Activated CD4-positive, alpha-beta T cell treated with anti-CD3 and anti-CD28 coated beads, Interleukin-2, amount 10 ng/mL, durations not matched to agents 24 days and 14 days (primary cell): ENCODE data around the gene PANX1. TPM values are rescaled to one million over a fixed set of nuclear protein-coding genes. Genes with fewer than 3 reads are reported as not detected.

Source experiments
- DNase-seq: peaks from one replicate; pipeline ENCODE4 v3.0.0; 2022
- H3K27ac Mint-ChIP-seq: one replicate; pipeline ENCODE4 v1.8.0; 2022; ENCODE audit warnings: mild to moderate bottlenecking, mixed read lengths
- H3K27me3 Mint-ChIP-seq: one replicate; pipeline ENCODE4 v1.8.0; 2022; ENCODE audit warnings: mixed read lengths
- H3K36me3 Mint-ChIP-seq: one replicate; pipeline ENCODE4 v1.8.0; 2022; ENCODE audit warnings: low read depth, mild to moderate bottlenecking, mixed read lengths
- H3K4me1 Mint-ChIP-seq: one replicate; pipeline ENCODE4 v1.8.0; 2021; ENCODE audit warnings: mixed read lengths
- H3K4me3 Mint-ChIP-seq: one replicate; pipeline ENCODE4 v1.8.0; 2022; ENCODE audit warnings: mild to moderate bottlenecking, moderate library complexity, mixed read lengths
- H3K9me3 Mint-ChIP-seq: one replicate; pipeline ENCODE4 v1.8.0; 2021; ENCODE audit warnings: mixed read lengths
- intact Hi-C: fragments of 100-400 bp; cut with micrococcal nuclease; formaldehyde crosslinking; loops from one replicate; pipeline ENCODE4 v1.15.1; 2023
- total RNA-seq: library from RNA; stranded (reverse); gene quantifications from 2 replicates; pipeline ENCODE4 v1.2.3, GENCODE V29; 2022

Gene PANX1
- total RNA-seq, 1 donor from 2014 or later: 19.7 TPM

DNA sequence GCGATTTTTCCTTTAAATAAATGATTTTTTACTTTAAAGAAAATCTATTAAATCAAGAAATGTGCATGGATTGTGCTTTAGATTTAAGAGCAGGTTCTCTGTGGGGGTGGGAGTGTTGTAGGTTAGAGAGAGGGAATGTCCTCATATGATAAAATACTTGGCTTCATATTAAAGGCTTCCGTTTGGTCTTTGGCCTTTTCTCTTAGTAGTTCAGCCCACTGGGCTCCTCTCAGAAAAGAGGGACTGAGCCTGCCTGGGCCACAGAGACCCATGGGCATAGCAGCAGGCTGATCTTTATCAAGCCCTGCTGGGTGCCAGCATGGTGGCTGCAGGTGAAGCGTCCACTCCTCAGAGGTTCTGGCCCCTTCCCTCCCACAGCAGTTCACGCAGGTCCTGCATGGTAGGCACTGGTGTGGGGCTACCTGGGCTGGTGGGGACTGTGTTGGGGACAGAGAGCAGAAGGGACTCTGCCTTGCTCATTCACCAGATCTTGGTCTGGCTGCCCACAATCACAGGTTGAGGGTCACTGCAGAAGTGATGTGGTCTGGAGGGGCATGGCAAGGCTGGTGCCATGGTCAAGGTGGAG lies 4.3 kb downstream of the PANX1 start:
- intact Hi-C loops: loop anchor here (10.0 kb wide), 3 partner anchors 468 to 938 kb away; partner anchors contain the start of genes CEP295 and SLC36A4
- Mint-ChIP-seq H3K27ac (no peak overlapping the region), H3K4me3 (no peak overlapping the region), H3K9me3 (peaks cover 4% of the 10 kb centered on the region), H3K4me1 (peaks cover 43% of the 10 kb centered on the region), H3K36me3 (peaks cover 14% of the 10 kb centered on the region), H3K27me3 (no peaks in the 10 kb centered on the region)
- no peak for DNase-seq

DNA sequence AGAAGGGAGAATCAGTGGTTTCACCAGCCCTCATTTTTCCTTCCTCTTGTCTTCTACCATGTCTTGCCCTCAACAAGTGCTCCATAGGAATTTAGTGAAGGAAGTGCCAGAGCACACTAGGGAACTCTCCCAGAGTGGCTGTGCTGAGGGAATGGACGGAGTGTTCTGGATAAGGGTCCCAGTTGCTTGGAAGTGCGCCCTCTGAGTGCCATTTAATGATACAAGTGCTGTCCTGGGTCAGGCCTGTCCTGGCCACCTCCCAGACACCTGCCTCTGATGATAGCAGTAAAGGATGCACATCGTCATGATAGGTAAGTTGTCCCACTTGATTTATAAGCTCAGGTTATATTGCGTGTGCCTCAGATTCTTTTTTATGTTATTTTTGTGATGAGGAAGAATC lies 5.1 kb downstream of the PANX1 start:
- Mint-ChIP-seq H3K9me3 (peaks cover 4% of the 10 kb centered on the region), H3K36me3 (peaks cover 14% of the 10 kb centered on the region), H3K27ac (peak overlapping the region; percentile 23), H3K4me3 (peak overlapping the region; percentile 9), H3K27me3 (no peaks in the 10 kb centered on the region), H3K4me1 (peaks cover 37% of the 10 kb centered on the region)
- DNase-seq: no peak
- intact Hi-C loops: loop anchor here (2.0 to 10.0 kb wide), 4 partner anchors 349 to 939 kb away; partner anchors contain the start of genes CEP295, MED17 and SLC36A4

DNA sequence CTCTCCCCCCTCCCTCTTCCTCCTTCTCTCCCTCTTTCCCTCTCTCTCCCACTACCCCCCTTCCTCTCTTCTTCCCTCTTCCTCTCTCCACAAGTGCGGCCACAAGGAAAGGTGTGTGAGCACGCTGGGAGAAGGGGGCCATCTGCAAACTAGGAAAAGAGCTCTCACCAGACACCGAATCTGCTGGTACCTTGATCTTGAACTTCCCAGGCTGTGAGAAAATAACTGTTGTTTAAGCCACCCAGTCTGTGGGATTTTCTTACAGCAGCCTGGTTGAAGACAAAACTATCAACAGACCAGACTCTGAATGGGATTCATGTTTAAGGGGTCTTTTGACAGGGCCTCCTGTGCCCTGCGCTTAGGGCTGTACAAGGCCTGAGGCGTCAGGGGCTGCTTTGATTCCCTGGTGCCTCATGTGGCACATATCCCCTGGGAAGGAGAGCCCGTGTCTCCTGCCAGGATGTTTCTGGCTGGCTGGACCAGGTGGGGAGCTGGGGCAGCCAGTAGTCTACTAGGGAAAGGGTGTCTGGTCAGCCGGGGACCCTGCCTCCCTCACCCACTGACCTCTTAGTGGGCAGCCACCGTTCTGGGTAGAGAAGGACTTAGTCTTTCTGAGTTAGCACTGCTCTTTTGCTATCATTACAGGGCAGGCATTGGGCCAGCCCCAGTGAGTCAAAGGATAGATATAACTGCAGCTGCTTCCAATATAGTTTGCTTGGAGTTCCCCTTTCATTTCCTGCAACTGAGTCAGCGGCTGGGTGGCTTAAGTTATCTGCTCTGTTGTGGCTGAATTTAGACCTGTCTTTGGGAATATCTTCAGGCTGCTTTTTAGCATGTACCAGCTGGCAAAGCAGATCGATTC lies 6.2 kb downstream of the PANX1 start:
- Mint-ChIP-seq H3K36me3 (peaks cover 14% of the 10 kb centered on the region), H3K4me1 (peaks cover 42% of the 10 kb centered on the region), H3K9me3 (peaks cover 4% of the 10 kb centered on the region), H3K27ac (peak overlapping the region; percentile 81), H3K4me3 (peak overlapping the region; percentile 42), H3K27me3 (no peaks in the 10 kb centered on the region)
- intact Hi-C loops: loop anchor here (1.0 to 10.0 kb wide), 5 partner anchors 12 to 940 kb away; partner anchors contain the start of genes CEP295, MED17 and SLC36A4
- DNase-seq: peak; percentile 67

DNA sequence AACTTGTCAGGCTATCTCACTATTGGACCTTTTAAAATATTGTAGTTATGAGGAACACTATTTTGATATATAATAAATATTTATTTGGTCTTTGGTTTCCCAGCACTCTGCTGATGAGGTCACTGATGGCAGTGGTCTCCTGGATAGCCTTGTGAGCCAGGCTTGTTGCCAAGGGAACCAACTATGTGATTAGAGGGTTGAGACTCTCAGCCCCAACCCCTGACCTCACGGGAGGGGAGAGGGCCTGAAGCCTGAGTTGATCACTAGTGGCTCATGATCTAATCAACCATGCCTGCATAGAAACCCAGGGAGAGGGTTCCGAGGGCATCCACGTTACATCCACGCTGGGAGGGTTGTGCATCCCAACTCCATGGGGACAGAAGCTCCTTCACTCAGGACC lies 10.8 kb downstream of the PANX1 start:
- intact Hi-C loops: loop anchor here (10.0 kb wide), 3 partner anchors 475 to 945 kb away; partner anchors contain the start of genes CEP295 and SLC36A4
- Mint-ChIP-seq H3K4me1 (peaks cover 53% of the 10 kb centered on the region), H3K9me3 (peaks cover 4% of the 10 kb centered on the region)

DNA sequence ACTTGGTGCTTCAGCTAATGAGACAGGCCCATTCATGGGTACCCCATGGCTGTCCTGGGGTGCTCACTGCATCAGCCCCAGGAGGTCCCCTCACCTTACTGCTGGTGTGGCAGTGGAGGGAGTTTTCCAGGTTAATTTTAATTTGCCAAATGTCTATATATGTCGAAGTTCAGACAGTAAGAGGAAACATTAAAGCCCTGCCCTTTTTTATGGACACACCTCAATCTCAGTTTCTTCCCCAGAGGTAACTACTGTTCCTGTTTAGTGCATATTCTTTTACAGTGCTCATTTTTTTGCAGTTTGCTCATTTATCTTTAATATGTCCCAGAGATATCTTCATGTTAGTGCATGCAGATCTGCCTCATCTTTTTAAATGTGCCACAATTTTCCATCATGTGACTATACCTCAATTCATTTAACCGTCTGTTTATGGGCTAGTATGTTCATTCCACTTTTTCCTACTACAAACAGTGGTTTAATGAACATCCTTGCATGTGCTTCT lies 11.6 kb downstream of the PANX1 start:
- no peaks in the 10 kb centered on the region for H3K27me3 Mint-ChIP-seq
- intact Hi-C loops: no loop called here

More for the DNA sequence above, 10.8 kb downstream of the PANX1 start:
- H3K27me3 Mint-ChIP-seq: no peaks in the 10 kb centered on the region
- no peak overlapping the region for H3K4me3 Mint-ChIP-seq
- no peak overlapping the region for H3K27ac Mint-ChIP-seq
- peaks cover 14% of the 10 kb centered on the region for H3K36me3 Mint-ChIP-seq
- no peak for DNase-seq

DNA sequence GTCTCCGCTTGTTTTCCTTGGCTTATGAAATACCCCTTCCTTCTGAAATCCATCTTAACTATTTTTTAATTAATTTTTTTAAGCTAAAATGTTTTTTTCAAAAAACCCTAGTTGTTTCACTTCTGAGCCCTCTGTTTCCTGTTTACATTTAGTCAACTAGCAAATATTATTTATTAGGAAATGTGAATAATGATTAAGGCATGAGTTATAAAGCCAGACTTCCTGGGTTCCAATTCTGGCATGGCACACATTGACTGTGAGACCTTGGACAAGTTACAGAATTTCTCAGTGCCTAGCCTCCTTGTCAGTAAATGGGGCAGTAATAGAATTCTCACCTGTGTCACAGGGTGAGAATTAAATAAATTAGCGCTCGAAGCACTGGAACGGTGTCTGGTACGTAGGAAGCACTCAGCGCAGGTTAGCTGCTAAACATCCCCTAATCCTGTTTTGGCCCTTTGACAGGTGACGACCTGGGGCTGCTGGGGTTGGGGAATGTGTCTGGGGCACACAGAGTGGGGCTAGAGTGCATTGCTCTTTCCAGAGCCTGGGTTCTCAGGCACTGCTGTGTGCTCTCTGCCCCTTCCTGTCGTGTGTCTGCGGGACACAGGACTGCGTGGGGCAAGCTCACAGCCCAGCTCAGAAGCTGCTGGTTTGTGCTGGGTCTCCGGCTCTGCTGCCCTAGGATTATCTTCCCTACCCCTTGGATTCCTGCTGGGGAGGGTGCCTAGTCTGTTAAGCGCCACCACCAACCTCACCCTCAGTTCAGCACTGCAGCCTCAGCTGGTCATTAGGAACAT lies 13.1 kb downstream of the PANX1 start:
- Mint-ChIP-seq H3K27ac (no peak overlapping the region), H3K27me3 (no peaks in the 10 kb centered on the region), H3K9me3 (peaks cover 2% of the 10 kb centered on the region), H3K4me1 (peaks cover 53% of the 10 kb centered on the region), H3K36me3 (peaks cover 10% of the 10 kb centered on the region), H3K4me3 (no peak overlapping the region)
- intact Hi-C loops: no loop called here
- no peak for DNase-seq

More for the DNA sequence above, 11.6 kb downstream of the PANX1 start:
- H3K4me1 Mint-ChIP-seq: peaks cover 52% of the 10 kb centered on the region
- H3K9me3 Mint-ChIP-seq: peaks cover 4% of the 10 kb centered on the region
- no peak overlapping the region for H3K27ac Mint-ChIP-seq
- H3K36me3 Mint-ChIP-seq: peaks cover 13% of the 10 kb centered on the region
- no peak for DNase-seq
- no peak overlapping the region for H3K4me3 Mint-ChIP-seq

DNA sequence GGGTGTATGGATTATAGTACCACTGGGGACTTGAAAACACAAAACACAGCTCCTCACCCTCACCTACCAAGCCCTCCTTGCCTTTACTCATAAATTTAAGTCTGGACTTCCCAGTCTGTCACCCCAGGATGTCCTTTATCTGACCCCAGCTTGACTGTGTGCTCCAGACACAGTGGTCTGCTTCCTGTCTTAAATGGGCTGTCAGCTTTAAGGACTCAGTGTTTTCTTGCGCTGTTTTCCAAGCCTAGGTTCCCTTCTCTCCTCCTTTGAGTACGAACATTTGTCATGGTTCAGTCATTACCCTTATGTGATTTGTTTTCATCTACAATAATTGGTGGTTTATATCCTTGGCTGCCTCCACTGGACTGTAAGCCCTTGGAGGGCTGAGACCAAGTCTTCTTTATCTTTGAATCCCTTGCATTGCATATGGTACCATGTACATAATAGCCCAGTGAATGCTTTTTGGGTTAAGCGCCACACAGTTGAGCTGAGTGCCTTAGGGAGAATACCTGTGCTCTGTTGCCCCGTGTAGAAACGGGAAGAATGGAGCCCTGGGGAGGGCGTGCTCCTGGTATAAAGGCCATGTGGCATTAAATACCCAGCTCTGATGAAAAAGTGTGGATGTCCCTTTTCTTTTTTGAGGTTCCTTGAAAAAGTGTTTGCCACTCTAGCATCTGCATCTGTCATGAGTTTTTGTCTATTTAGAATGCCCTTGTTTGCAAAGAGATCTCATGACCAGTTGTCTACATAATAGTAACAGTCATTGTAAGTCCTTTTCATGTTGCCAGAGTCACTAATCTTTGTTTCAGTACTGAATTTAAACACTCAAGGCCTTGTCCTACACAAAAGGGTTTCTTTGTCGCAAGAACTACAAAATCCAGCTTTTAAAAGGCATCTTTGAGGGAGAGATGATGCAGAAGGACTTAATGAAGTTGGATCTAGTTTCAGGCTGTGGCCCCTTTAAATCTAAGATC lies 14.0 kb downstream of the PANX1 start:
- intact Hi-C loops: no loop called here
- Mint-ChIP-seq H3K4me1 (peaks cover 55% of the 10 kb centered on the region), H3K4me3 (no peak overlapping the region), H3K36me3 (peaks cover 5% of the 10 kb centered on the region), H3K27me3 (no peaks in the 10 kb centered on the region), H3K27ac (no peak overlapping the region), H3K9me3 (no peaks in the 10 kb centered on the region)
- no peak for DNase-seq

DNA sequence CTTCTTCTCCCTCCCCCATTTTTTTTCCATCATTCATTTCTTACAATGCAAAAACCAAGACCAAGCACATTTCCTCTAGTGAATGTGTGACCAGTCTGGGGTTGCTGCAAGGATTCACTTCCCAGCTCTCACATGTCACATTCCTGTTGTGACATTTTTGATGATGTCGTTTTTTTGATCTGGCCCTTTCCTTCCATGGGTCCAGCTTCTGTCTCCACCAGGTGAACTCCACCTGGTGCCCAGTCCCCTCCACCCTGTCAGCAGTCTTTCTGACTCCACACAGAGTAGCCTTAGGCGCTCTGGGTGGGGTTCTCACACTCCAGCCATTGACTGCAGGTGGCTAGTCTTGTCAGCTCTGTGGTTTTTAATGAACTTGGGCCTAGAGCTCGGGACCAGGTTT lies 15.6 kb downstream of the PANX1 start:
- H3K9me3 Mint-ChIP-seq: no peaks in the 10 kb centered on the region
- H3K27ac Mint-ChIP-seq: no peak overlapping the region
- no peaks in the 10 kb centered on the region for H3K27me3 Mint-ChIP-seq
- H3K4me1 Mint-ChIP-seq: peaks cover 66% of the 10 kb centered on the region
- H3K4me3 Mint-ChIP-seq: no peak overlapping the region
- DNase-seq: no peak
- H3K36me3 Mint-ChIP-seq: peaks cover 5% of the 10 kb centered on the region
- intact Hi-C loops: no loop called here

DNA sequence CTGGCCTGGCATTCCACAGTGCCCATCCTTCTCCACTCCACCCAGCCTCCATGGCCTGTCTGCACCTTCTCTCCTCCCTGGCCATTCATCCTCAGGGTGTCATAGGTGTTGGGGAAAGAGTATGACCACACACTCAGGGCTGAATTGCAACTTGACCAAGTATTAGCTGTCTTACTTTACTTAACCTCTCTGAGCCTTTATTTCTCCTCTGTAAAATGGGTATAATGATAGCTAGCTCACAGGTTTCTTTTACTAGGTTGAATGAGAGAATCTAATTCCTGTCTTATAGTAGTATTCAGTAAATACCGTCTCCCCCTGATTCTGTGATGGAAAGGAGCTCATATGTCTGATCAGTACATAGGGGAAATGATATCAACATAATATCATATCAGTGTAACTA lies 16.0 kb downstream of the PANX1 start:
- Mint-ChIP-seq H3K36me3 (peaks cover 5% of the 10 kb centered on the region), H3K27ac (no peak overlapping the region), H3K9me3 (no peaks in the 10 kb centered on the region), H3K4me1 (peaks cover 70% of the 10 kb centered on the region), H3K27me3 (no peaks in the 10 kb centered on the region), H3K4me3 (no peak overlapping the region)
- no peak for DNase-seq
- intact Hi-C loops: loop anchor here (5.0 kb wide), 1 partner anchor 607 kb away; no protein-coding TSS in a partner anchor

DNA sequence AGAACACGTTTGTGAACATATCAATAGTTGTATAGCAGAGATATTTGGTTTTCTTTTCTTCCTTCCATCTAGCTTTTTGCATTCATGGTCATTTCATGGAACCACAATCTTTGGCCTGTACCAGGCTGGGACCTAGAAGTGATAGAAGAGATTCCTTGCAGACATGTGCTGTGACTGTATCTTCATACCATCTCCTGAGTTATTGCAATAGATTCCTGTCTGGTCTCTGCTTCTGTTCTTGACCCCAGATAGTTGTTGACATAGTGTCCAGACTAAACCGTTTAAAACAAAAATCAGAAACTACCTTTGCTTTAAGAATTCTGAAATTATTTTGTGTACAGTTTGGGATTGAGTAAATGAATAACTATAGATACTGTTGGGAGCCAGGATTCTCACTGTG lies 16.8 kb downstream of the PANX1 start:
- intact Hi-C loops: loop anchor here (5.0 kb wide), 1 partner anchor 608 kb away; no protein-coding TSS in a partner anchor
- H3K36me3 Mint-ChIP-seq: peaks cover 6% of the 10 kb centered on the region
- no peaks in the 10 kb centered on the region for H3K9me3 Mint-ChIP-seq
- no peak overlapping the region for H3K27ac Mint-ChIP-seq
- no peak overlapping the region for H3K4me3 Mint-ChIP-seq
- no peak for DNase-seq
- H3K27me3 Mint-ChIP-seq: no peaks in the 10 kb centered on the region
- H3K4me1 Mint-ChIP-seq: peaks cover 69% of the 10 kb centered on the region

DNA sequence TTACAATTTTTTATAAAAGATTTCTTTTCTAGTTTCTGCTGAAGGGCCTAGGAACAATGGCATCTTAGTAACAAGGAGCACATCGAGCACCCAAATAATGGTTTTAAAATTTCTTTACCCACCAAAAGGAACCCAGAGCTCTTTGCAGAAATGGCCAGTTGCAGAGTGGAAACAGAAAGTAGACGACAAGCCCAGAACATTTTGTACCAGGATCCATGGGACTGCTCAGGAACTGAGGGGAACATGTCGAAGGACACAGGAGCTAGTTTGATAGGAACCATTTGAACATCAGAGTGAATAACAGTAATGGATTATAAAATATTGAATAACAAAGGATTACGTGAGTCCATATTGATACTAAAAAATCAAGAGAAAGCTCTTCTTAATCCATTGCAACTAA lies 17.3 kb downstream of the PANX1 start:
- Mint-ChIP-seq H3K36me3 (peaks cover 6% of the 10 kb centered on the region), H3K9me3 (no peaks in the 10 kb centered on the region), H3K4me1 (peaks cover 72% of the 10 kb centered on the region), H3K27me3 (no peaks in the 10 kb centered on the region), H3K4me3 (no peak overlapping the region), H3K27ac (no peak overlapping the region)
- intact Hi-C loops: loop anchor here (5.0 kb wide), 1 partner anchor 609 kb away; no protein-coding TSS in a partner anchor
- no peak for DNase-seq

DNA sequence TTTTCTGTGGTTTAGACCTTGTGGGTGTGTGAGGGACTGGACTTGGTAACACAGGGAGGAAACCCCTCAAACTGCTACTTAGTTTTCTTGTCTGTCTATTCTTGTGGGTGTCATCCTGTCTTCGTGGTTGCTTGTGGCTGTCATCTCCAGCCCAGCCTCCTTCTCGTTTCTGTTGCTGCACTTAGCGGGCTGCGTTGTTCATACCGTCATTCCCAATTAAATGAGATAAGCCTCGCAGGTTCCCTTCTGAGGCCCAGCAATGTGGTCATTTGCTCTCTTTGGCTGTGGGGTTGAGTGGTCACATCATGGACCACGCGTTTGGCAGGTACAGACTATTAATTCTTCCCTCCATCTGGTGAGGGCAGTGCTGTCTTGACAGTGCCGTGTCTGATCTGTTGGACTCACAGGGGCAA lies 18.8 kb downstream of the PANX1 start:
- H3K27ac Mint-ChIP-seq: peak overlapping the region; percentile 82
- H3K4me3 Mint-ChIP-seq: peak overlapping the region; percentile 69
- intact Hi-C loops: loop anchor here (1.0 to 5.0 kb wide), 3 partner anchors 12 to 610 kb away; no protein-coding TSS in a partner anchor
- peaks cover 7% of the 10 kb centered on the region for H3K36me3 Mint-ChIP-seq
- DNase-seq: peak; percentile 69
- H3K9me3 Mint-ChIP-seq: no peaks in the 10 kb centered on the region
- no peaks in the 10 kb centered on the region for H3K27me3 Mint-ChIP-seq
- H3K4me1 Mint-ChIP-seq: peaks cover 83% of the 10 kb centered on the region
